NCI-H524 (cell line): ENCODE results near the gene AQP1.

ENCODE experiments used
- DNase-seq, 2 experiments: peaks; one replicate each; lab custom pipeline; 2025; lab: John Stamatoyannopoulos, UW

AQP1 gene

DNA sequence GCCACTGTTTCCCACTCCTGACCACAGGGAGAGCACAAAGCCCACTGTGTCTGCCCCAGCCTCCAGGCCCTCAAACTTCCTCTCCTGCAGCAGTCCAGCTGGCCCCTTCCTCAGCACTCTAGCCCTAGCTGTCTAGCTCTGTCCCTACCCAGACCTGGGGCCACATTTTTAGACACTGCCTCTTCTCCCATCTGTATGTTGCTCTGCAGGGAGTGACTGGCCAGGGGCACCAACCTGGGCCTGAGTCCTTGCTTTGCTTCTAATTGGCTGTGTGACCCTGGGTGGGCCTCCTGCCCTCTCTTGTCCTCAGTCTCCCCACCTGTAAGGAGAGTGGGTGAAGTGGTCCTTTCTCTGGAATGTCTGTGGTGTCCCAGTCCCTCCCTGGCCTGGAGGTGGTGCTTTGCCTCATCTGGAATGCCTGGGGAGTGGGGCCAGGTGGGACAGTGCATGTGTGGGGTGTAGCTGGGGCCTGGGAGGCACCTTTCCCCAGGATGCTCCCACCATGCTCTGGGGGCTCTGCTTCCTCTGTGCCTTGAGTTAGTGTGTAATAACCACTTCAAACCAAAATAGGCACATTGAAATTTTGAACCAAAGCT is 25.1 kb downstream of the AQP1 start:
- DNase-seq, result no peak

DNA sequence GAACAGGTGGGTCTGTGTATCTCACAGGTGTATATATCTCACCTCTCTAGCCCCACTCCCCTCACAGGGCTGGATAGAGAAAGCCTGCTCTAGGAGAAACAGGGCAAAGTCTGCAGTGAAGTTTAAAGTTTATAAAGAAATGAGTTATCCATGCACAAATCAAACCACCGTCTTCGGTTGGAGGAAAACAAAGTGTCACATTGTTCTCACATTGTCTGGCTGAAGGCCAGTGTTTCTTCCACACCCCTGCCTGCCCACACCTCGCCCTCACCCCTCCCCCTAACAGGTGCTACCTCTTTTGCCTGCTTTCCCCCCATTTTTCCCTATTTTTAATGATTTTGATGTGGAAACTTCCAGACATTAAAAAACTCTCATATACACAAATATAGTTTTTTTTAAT is 25.8 kb downstream of the AQP1 start:
- no peak for DNase-seq

DNA sequence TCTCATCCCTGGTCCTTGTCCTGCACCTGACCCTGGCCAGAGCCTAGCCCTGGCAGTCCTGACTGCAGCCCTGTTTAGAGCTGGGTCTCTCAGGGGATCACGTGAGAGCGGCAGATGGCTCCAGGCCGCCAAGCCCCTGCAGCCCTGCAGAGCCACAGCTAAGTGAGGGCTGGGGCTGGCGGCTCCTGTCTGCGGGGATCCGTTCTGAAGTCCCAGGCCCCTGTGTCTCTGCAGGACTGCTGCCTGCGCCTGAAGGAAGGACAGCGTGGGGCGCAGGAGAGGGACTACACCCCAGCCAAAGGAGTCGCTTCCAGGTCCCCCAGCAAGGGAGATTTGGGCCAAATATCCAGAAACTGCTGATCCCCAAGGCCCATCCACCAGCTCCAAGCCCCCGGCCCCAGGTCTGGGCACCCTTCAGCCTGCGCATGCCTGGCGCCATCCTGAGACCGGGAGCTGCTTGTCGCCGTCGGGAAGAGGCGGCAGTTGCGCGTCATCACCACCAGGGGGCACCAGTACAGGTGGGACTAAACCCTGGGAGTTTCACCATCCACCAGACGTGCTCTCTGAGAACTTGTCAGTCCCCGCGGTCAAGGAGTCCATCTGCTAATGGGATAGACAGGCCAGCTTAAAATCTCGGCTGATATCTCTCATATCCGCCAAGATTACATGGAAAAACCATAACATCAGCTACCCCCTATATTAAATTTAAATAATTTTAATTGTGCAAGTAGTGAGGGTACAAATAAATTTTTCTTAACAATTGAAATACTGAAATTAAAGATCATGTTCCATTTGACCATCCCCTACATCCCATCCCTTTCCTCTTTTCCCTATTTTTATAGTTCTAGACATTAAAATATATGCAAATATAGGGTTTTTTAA is 27.0 kb downstream of the AQP1 start:
- peak; percentile 93 to 96 for DNase-seq

DNA sequence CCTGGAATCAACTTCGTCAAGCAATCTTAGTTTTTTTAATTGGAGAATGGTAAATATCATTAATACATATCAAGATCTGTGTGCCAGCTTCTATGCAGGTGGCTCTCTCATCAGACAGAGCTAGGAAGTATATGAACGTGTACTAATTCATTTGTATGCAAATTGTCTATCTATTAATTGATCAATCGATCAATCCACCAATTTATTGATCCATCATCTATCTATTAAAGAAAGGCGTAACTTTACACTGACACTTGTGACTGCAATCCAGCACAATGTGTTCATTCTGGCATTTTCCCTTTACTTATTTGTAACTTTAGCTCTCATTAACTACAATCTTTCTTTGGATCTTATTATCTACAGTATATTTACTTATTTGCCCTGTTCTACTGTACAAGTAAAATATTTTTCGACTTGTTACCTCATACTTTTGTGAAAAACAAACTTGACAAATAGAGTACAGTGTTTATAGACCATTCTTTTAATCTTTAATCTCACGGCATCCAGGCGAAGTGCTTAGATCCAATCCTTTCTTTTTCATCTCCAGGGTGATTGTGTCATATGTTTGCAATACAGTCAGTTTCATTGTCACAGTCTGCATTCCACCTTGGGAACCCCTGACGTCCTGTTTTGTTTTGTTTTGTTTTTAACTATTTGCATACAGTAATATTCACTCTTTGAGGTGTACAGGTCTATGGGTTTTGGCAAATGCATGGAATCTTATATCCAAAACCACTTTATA is 30.1 kb downstream of the AQP1 start:
- no peak for DNase-seq

DNA sequence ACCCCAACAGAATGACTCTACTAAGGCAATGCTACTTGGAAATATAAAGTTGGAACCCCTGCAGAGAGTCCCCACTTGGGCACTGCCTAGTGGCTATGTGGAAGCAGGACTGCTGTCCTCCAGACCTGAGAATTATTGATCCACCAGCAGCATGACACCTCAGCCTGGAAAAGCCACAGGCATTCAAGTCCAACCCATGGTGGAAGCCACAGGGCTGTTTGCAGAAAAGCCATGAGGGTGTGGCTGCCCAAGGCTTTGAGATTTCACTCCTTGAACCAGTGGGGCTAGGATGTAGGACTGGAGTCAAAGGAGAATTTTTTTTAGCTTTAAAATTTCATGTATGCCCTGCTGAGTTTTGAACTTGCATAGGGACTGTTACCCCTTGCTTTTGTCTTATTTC is 38.5 kb downstream of the AQP1 start:
- no peak for DNase-seq

DNA sequence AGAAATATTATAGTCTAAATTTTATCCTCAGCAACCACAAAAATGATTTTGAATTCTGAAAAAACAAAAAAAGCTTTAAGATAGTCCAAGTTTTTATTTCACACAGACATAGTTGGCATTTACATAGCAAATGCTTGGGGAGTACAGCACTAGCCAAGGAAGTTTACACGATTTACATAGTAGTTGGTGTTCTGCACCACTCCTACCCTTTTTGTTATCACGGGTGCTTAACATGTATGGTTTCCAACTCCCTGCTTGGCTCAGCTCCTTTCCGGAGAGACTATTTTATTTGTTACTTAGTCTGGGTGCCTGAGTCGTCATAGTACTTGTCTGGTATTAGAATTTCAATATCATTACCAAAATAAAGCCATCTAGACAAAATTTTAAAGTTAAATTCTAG is 43.3 kb downstream of the AQP1 start:
- DNase-seq, result no peak

DNA sequence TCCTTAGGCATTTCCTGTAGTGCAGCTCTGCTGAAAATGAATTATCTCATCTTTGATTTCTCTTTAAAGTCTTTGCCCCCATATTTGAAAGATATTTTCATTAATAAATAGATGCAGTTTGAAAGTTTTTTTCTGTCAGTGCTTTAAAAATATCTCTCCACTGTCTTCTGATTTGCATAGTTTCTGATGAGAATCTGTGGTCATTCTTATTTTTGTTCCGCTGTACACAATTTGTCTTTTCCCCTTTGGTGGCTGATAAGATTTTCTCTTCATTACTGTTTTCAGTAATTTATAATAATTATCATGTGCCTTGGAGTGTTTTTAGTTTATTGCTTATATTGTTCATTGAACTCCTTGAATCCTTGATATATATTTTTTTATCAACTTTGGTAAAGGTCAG is 45.1 kb downstream of the AQP1 start:
- no peak for DNase-seq

DNA sequence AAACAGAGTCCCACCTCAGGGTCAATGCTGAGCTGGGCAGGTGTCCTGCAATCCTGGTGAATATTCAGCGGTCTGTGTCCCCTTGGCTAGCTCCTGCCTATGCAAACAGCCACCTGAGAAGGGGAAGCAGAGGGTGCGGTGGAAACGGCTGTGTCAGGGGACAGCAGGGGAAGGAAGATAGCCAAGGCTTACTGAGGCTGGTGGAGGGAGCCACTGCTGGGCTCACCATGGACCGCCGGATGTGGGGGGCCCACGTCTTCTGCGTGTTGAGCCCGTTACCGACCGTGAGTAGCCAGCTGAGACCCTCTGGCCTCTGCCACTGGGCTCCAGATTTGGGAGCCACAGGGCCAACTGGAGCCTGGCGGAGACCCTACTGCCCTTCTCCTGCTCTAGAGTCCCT is 52.2 kb downstream of the AQP1 start, which contains the start of gene GHRHR:
GHRHR (plus strand) TSS at position 112 of the 400 bp plus-strand sequence; CDS start at position 228, 116 bp downstream.
- DNase-seq, result no peak

DNA sequence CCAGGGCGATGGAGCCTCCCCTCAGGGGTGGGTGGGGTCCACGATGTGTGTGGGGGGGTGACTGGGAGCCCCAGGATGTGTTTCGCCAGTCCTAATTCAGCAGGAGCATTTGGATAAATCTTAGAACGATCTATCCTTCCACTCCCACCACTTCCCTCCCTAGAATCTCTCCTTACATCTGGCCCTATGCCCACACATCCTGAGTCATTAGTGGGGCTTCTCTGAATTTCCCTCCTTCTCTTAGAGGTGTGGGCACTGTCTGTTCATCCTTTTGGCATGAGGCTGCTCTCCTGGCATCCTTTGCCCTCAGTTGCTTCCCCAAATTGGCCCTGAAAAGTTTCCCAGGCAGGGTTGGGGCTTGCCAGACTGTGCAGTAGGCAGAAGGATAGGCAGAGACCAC is 53.7 kb downstream of the AQP1 start:
- DNase-seq, result no peak

DNA sequence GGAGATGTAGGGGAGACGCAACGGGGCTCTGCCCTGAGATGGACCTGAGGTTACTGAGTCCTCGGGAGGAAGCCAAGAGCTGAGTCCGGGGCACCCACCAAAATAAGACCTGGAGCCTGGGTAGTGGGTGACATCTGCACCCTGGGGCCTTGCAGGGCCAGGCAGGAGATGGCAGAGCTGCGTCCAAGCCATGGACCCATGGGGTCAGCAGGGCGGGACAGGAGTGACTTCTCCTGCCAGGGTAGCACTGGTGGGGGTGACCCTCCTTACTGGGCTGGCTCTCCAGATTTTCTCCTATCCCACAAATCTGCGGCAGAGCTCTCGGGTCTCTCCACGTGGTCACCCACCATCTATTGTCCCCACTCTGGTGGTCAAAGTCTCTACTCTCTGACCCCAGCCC is 54.2 kb downstream of the AQP1 start:
- DNase-seq, result no peak

DNA sequence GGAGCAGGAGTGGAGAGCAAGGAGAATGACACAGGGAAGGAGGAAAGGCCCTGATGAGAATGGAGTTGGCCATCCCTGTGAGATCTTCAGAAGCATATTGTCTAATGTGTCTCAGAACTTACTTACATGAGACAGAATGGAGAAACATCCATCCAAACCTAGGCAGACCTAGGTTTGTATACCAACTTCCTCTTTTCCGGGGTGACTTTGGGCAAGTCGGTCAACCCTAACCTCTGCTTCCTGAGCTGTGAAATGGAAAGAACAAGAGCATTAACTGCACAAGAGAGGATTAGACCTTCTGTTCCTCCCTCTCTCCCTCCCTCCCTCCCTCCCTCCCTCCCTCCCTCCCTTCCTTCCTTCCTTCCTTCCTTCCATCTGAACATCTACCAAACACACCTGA is 56.6 kb downstream of the AQP1 start:
- no peak for DNase-seq

DNA sequence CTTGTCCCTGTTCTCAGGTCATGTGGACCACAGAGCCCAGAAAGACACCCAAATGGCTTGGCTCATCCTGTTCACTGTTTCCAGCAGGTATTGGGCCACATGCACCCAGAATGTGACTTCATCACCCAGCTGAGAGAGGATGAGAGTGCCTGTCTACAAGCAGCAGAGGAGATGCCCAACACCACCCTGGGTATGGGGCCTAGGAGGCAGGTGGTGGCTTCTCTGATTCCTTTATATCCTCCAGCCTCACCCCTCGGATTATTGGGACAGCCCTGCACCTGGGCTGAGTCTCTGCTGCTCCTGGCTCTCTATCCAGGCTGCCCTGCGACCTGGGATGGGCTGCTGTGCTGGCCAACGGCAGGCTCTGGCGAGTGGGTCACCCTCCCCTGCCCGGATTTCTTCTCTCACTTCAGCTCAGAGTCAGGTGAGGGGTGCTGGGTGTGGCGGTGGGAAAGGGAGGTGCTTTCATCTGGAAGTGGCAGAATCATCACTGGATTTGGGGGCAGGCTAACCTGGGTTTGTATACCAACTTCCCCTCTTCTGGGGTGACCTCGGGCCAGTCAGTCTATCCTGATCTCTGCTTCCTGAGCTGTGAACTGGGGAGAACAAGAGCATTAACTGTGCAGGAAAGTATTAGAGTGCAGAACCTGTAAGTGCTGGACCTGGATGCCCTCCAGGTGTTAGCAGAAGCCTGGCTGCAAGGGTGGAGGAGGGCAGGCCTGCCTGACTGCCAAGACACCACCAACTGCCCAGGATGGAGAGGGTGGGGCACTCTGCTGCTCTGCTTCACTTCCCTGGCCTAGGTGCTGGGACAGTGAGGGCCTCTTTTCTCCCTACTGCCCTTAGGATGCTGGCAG is 57.3 kb downstream of the AQP1 start:
- no peak for DNase-seq

DNA sequence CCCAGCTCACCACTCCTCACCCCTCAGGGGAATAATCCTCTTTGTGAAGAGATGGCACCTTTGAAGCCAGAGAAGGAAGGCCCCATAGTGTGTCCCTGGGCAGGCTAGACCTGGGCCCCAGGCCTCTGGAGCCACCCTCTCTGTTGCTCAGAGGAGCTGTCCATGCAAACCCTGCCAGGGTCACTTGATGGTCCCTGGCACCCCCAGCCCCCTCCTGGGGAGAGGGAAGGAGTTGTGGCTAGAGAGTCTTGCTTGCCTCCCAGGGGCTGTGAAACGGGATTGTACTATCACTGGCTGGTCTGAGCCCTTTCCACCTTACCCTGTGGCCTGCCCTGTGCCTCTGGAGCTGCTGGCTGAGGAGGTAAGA is 57.9 kb downstream of the AQP1 start:
- no peak for DNase-seq

DNA sequence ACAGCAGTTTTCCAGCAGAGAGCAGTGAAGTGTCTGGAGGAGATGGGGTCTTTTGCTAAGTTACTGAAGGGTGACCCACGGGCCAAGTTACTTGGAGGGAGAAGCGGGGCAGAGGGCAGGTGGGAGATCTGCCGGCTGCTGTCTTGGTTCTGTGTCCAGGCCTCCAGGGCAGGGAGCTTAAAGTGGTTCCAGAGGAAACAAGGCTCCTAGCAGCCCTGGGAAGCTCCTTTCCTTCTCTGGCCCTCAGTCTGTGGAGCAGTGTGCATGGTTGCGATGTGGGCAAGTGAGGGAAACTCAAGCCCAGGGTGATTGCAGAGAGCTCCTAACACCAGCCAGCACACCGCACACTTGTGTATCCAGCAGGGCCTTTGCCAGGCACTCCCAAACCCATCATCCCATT is 58.4 kb downstream of the AQP1 start:
- no peak for DNase-seq

DNA sequence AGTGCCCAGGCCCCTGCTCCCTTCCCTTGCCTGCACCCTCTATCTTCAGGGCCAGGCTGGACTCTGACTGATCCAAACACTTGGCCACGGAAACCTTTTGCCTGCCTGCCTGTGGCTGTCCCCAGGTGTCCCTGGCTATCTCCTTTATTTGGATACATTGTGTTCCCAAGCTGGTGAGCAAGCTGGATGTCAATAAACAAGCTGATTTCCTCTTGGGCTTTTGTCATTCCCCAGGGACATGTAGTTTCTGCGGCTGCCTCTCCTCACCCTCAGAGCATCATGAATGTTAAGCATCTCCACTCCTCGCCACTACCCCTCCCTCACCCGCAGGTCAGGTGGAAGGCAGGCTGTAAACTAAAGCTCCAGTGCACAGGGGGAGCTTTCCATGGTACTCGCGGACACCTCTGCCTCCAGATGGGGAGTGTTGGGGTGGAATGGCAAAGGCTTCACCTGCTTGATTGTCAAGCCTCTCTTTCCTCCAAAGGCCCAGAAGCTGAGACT is 59.0 kb downstream of the AQP1 start:
- DNase-seq, result no peak

DNA sequence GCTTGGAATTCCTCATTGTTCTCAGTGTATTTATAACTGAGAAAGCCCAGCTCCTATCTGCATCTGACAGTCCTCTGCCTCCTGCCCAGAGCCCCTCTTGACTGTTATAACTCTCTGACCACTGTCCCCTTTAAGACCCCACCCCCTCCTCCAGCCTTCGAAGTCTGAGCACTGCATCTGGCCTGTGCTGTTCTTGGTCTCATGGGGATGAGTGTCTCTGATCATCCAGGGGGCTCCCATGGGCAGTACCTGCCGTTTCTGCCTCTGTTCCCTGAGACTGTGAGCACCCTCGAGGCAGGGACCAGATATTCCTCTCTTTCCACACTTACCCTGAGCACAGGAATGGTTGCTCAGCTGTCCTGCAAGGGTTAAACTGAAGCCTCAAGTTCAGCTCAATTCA is 59.8 kb downstream of the AQP1 start:
- DNase-seq, result no peak

DNA sequence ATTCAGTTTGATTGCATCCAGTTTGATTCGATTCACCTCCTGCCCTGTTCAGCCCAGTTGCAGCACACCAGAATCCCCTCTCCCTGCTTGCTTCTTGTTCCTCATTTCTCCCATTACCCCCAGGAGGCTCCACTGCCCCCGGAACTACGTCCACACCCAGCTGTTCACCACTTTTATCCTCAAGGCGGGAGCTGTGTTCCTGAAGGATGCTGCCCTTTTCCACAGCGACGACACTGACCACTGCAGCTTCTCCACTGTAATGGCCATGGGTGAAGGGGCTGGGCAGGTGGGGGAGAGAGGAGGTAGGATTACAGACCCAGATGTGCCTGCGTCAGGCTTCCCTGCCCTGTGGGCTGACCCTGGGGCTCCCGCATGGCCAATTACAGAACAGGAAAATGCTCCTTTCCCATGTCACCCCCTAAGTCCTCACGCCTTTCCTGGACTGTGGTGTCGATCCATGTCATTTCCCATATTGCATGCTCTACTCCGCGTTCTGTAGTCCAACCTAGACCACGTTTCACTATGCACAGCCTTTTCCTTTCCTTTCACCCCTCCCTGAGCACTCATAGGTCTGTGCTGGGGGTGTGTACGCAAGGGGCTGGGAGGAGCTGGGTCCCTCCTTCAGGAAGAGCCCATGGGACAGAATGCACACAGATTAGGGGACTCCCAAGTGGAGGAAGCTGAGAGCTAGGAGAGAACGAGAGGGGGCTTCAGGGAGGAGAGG is 60.3 kb downstream of the AQP1 start:
- no peak for DNase-seq

DNA sequence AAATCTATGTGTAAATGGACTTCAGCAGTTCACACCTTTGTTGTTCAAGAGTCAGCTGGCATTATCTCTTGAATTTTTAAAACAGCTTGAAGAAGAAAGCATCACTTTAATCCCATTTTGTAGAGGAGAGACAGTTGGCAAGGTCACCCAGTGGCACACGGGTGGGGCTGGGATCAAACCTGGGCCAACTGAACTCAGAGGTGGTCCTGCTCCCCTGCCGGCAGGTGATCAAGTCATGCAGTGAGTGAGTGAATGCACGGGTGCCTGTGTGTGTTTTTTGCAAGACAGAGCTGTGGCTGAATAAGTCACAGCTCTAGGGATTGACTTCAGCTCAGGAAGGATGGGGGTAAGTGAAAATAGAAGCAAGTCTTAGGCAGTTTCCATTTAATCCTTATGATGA is 61.6 kb downstream of the AQP1 start:
- DNase-seq, result peak in 1 of 2 experiments; percentile 26

DNA sequence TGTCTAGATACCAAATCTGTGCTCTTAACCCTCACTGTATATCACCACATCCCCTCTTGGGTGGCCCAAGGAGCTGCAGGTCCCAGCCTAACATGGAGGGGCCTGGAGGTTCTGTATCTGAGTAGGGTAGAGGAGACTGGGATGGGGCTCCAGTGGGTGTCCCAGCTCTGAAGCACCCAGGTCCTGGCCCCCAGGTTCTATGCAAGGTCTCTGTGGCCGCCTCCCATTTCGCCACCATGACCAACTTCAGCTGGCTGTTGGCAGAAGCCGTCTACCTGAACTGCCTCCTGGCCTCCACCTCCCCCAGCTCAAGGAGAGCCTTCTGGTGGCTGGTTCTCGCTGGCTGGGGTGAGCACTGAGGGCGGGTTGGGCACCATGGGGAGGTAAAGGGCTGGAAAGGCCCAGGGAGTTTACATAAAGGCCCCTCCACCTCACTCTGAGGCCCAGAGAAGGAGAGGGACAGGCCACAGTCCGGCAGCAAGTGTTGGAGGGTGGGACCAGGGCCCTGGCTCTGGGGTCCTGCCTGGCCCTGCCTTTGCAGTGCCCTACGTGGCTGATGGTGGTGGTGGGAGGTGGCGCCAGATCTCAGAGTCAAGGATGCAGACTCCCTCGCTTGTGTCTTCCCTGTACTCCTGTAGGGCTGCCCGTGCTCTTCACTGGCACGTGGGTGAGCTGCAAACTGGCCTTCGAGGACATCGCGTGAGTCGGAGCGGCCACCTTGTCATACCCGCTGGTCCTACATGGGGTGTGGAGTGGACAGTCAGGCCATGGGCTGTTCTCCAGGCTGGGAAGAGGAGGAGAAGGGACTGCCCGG is 62.3 kb downstream of the AQP1 start:
- no peak for DNase-seq

DNA sequence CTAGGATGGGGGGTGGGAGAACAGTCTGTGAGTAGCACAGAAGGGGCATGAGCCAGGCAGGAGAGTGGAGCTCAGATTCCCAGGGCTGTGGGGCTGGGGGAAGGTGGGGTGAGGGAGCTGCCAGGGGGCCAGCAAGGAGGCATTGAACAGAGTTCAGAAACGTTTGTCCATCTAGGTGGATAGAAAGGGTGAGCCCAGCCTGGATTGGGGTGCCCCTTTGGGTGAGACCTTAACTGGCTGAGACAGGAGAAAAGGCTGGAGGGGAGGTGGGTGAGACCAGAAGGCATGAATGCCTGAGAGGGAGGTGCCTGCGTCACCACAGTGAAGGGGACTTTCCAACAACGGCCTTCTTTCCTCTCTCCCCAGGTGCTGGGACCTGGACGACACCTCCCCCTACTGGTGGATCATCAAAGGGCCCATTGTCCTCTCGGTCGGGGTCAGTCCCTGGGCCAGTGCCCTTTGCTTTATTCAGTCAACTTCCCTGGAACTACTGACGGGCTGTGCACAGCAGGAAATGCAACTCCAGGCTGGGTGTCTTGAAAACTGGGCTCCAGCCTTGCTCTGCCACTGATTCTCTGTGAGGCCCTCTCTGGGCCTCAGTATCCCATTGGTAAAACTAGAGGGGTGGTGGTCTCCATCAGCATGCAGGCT is 63.1 kb downstream of the AQP1 start:
- peak in 1 of 2 experiments; percentile 47 for DNase-seq
